PC-3 (cell line): ENCODE data around the gene RCAN1.

Experiments
- EZH2phosphoT487 ChIP-seq: fragments of 300-600 bp; sonication (generic); IDR thresholded peaks from 2 replicates; pipeline ENCODE4 v1.6.1; 2018; ENCODE audit warnings: mild to moderate bottlenecking, antibody characterized with exemption, low read length, borderline replicate concordance
- TF ChIP-seq, protein P1 (sequence below): fragments of 300-600 bp; sonication (generic); conservative IDR thresholded peaks from 2 replicates; pipeline ENCODE4 v1.5.1; 2017; ENCODE audit warnings: antibody characterized with exemption, low read depth, mild to moderate bottlenecking, low read length

DNA sequence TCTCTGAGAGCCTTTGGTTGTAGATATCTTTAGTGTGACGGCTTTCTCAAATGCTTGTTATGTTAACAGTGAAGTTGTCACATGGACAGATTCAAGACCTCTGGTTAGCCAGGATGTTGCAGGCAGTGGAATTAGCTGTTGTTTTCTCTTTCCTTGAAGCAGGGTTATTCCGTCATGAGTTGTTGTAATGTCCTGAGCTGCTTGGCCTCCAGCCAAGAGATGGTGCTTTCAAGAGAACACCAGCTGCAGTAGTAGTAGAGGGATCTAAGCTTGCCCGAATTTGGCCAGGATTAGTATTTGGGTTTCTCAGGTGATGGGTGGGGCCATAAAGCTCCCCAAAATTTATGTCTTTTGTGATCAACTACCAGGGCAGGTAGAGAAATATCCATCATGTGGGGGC is 116.3 kb downstream of the RCAN1 start:
- TF ChIP-seq, protein P1, sequence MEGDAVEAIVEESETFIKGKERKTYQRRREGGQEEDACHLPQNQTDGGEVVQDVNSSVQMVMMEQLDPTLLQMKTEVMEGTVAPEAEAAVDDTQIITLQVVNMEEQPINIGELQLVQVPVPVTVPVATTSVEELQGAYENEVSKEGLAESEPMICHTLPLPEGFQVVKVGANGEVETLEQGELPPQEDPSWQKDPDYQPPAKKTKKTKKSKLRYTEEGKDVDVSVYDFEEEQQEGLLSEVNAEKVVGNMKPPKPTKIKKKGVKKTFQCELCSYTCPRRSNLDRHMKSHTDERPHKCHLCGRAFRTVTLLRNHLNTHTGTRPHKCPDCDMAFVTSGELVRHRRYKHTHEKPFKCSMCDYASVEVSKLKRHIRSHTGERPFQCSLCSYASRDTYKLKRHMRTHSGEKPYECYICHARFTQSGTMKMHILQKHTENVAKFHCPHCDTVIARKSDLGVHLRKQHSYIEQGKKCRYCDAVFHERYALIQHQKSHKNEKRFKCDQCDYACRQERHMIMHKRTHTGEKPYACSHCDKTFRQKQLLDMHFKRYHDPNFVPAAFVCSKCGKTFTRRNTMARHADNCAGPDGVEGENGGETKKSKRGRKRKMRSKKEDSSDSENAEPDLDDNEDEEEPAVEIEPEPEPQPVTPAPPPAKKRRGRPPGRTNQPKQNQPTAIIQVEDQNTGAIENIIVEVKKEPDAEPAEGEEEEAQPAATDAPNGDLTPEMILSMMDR = no peak
- TF ChIP-seq EZH2phosphoT487 = no peak
